ENCODE results near the gene DNAJC12.
"Not testable (repeated sequence)": the region's sequence is repeated elsewhere in the genome, so short reads cannot be mapped to it uniquely, and the experiment has no call there.

GRCh38 chr10:67780204-67780621 is 57.8 kb downstream of the DNAJC12 start:
- TF ChIP-seq CTCF (IDR thresholded peaks at IDR 0.05; ENCODE audit: low read length); EZH2phosphoT487 (IDR thresholded peaks at IDR 0.05; ENCODE audit: low read length); EZH2 (optimal IDR thresholded peaks at IDR 0.05; ENCODE audit: low read depth, low read length): not testable (repeated sequence)
